NCI-H1436 treated with DMSO at 0.1 percent for 48 hours (cell line): ENCODE results near the gene ZBTB12.

Source experiments
- DNase-seq: peaks from one replicate; lab custom pipeline; 2025; lab: John Stamatoyannopoulos, UW

ZBTB12 gene

DNA sequence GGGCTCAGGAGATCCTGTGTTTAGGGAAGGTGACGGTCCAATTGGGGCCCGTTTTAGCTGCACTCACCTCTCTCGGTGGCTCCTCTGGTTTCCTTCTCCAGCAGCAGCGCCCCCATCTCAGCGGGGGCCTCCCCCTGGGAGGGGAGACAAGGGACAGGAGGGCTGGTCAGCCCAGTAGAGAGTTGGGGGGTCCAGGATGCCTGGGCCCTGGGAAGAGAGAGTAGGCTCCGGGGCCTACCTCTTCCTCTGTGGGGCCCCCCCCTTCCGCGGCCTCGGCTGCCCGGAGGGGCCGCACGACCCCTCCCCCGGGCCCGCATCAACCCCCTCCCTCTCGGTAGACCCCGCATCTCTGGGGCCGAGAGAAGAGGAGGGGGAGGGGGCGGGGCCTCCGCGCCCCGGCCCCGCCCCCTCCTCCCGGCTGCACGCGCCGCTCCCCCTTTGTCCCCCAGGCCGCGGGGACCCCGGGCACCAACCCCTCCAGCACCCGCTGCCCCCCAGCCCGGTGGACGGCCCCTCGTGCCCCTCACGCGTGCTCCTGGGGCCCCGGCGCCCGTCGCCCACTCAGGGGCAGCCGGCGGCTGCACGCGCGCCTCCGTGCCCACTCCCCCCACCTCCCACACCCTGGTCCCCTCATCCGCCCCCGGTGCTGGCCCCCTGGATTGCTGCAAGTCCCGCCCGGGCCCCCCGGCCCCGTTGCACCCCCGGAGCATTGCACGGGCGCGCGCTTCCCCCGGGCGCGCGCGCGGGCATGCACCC is 4.9 kb downstream of the ZBTB12 start:
- no peak for DNase-seq

DNA sequence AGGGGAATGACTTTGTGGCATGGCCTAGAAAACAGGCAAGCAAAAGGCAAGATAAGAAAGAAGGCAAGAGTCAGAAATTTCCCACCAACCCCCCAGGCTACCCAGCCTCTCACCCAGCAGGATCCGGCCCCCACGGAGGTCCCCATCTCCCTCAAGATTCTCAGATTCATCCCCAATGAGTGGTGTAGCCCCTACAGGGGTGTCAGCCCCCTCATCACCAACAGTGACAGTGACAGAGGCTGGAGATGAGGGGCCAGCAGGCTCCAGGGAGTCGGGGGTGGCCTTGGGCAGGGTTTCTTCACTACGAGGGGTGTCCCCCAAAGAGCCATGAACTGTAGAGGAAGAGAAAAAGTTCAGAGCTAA is 5.4 kb downstream of the ZBTB12 start:
- no peak for DNase-seq

GRCh38 chr6:31892821-31893220 is 9.1 kb downstream of the ZBTB12 start:
- no peak for DNase-seq

GRCh38 chr6:31889331-31889972 is 12.4 kb downstream of the ZBTB12 start:
- no peak for DNase-seq

DNA sequence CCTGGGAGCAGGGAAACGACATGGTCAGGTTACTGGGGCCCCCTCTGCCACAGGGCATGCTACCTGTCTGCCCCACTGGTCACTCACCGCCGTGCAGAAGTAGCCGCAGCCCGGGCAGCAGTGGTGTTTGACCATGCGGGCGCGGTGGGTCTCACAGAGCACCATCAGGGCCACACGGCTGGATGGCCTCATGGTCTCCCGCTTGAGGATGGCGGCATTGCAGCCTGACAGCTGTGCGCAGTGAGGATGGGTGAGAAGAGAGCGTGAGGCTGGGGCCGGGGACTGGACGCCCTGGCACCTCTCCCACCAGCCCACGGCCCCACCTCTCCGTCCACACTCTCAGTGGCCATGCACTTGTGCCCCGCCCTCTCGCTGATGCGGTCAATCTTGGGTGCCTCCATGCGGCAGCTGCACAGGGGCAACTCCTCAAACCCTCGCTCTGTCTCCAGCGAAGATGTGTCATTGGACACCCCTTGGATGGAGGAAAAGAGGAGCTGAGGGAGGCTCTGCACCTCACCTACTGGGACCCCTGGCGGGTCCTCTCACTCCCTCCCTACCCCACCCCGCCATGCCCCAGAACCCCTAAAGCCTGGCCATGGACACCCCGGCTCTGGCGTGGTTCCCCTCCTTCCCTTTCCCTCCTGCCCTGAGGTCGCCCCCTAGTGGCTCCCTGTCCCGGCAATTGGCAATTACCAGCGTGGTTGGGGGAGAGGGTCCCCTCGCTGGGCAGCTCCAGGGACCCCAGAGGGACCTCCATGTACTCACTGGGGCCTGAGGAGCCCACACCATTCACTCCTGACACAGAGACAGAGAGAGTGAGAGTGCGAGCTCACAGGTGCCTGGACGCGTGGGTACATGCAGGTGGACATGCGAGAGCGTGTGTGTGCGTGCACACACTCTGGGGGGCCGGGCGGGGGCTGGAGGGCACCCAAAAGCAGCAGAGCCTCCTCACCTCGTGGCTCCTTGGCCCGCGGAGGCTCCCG is 13.3 kb downstream of the ZBTB12 start:
- DNase-seq, result no peak

DNA sequence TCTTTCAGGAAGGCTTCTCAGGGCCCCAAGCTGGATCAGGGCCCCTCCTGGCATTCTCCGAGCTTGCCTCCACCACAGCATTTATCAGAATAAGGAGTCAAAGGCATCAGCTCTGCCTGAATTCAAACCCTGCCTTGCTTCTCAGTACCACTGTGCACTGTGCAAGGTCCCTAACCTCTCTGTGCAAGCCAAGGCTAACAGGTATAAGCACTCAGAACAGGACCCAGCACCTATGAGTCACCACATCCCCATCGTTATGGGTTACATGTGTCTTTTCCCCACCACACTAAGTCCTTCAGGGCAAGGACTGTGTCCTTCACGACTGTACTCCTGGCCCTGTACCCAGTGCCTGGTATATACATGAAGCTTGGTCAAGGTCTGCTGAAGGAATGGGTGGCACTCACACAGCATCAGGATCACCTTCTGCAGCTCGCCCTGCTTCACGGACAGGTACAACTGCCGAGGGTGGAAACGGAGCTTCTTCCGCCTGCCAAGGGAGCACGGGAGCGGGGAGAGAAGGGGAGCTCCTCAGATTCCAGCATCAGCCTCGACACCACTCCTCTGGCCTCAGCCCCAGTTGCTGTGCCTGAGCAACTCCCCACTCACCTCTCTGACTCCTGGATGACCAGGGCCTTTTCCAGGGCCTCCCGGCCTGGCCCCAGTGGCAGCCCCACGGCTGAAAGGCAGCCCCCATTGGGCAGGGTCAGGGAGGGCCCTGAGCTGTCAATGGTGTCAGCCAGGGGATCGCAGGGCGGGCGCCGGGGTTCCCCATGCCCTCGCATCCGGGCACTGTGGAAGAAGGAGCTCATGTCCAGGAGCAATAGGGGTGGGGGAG is 14.5 kb downstream of the ZBTB12 start:
- no peak for DNase-seq

DNA sequence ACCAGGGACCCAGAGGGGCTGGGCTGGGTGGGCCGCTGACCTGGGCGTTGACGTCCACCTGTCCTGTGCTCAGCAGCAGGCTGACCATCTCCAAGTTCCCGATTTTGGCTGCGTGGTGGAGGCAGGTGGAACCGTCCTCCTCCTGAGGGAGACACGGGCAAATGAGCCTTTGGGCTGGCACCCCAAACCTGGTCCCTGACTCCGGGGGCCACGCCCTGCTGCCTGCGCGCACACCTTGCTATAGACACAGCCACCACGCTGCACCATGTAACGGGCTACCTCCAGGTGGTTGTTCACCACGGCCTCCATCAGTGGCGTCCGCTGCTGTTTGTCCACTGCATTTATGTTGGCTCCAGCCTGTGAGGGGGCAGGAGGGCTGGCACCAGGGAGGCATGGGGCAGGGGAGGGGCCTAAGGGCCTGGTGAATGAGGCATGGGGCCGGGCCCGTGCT is 15.3 kb downstream of the ZBTB12 start:
- no peak for DNase-seq

DNA sequence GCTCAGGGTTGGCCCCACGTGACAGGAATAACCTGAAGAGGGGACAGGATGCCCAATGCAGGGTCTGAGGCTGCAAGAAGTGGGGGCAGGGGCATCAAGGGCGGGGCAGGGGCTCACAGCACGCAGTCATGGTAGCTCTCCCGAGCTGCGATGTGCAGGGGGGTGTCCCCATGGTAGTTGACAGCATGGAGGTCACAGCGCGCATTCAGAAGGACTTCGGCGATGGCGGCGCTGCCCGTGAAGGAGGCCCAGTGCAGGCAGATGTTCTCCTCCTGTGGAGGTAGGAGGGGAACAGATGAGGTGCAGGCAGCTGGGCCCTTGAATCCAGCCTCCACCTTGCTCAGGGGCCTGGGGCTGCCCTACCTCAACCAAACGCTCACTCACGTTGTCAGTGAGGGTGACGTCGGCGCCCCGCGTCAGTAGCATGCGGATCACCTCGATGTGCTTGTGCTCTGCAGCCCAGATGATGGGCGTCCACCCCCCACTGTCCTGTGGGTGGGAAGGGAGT is 17.3 kb downstream of the ZBTB12 start:
- DNase-seq, result no peak

- no peak for DNase-seq
Observed at GRCh38 chr6:31883676-31884075, 18.2 kb downstream of the ZBTB12 start.

DNA sequence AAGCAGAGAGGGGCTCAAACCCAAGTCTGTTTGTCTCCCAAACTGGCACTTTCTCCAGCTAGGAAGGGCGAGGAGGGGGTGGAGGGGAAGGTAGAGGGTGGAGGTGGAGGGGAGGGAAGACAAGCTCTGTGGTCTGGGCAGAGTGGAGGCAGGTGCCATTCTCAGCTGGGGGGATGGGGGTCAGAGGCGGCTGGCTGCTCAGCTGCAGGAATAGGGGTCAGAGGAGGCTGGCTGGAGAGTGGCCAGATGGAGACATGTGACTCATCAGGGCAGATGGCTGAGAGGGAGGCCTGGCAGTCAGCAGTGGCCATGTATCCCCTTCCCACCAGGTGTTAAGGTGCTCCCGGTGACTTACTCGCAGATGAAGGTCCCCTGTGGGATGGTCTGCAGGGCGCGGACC is 19.5 kb downstream of the ZBTB12 start:
- DNase-seq, result no peak

DNA sequence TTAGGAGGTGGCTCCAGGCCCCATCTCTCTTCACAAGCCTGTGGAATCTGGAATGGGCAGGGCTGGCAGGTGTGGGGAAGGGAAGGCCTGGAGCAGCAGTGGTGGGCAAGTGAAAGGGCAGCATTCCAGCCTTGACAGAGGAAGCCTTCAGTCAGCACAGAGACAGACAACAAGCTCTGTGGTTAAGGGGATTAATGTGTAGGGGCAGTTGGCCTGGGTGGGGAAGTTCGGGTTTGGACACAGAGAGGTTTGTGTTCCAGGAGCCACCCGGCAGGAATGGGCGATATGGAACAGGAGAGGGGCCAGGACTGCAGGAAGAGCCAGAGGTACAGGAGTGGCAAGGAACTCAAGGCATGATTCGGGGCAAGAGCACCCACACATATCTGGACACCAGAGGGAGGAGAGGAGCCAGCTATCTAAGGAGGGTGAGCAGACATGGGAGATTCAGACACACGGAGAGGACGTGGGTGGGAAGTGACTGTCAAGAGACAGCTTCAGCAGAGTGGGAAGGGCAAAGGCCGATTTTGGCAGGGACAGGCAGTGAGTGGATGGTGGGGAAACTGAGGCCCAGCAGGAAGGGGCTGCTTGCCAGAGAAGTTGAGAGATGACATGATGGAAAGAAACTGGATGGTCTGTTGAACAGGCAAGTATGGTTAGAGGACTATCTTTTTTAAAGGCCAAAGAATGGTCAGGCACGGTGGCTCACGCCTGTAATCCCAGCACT is 20.6 kb downstream of the ZBTB12 start:
- no peak for DNase-seq

DNA sequence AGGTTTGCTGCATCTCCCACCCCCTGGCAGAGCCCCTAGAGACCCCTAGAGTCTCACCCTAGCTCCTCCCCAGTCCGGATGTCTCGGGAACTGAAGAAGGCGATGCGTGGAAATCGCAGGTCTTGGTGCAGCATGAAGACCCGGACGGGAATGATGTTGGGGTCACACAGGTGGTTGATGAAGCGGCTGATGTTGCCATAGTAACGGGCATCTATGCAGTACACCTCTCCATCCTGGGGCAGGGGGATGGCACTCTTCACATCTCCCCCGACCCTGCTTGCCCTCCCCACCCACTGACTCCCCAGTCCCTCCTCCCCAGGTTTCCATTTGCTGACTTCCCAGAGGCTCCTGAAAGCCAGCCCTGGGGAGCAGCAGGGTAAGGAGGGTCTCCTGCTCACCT is 21.3 kb downstream of the ZBTB12 start:
- DNase-seq, result no peak

DNA sequence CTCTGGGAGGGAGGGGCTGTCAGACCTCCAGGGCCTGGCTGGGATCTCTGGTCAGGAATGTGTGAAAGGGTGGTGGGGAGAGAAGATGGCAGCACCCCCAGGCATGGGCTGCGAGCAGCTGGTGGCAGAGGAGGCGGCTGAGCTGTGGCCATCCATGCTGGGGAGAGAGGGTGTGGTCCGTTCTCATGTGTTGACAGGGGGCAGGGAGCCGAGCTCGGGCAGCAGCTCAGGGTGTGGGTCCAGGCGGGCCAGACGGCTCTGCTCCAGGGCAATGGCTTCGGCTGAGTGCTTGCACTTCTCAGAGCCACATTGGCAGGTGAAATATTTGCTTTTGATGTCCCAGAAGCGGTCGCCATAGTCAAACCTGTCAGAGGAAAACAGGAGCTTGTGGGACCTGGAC is 22.0 kb downstream of the ZBTB12 start:
- no peak for DNase-seq

DNA sequence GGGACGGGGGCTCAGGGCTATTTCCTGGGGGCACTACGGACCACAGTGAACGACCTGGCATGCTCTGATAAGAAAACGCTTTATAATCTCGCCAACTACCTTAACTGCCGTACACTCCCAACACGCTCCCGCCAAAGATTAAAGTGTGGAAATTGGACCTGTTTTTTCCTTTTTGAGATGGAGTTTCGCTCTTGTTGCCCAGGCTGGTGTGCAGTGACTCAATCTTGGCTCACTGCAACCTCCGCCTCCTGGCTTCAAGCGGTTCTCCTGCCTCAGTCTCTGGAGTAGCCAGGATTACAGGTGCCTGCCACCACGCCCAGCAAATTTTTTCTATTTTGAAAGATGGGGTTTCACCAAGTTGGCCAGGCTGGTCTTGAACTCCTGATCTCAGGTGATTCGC is 22.7 kb downstream of the ZBTB12 start:
- DNase-seq, result no peak

- no peak for DNase-seq
Observed at GRCh38 chr6:31878726-31879125, 23.2 kb downstream of the ZBTB12 start, which contains the start of gene SLC44A4. SLC44A4 (minus strand) TSS chr6:31878997; CDS start chr6:31878980, 17 bp downstream.

GRCh38 chr6:31878222-31878621 is 23.7 kb downstream of the ZBTB12 start:
- no peak for DNase-seq

DNA sequence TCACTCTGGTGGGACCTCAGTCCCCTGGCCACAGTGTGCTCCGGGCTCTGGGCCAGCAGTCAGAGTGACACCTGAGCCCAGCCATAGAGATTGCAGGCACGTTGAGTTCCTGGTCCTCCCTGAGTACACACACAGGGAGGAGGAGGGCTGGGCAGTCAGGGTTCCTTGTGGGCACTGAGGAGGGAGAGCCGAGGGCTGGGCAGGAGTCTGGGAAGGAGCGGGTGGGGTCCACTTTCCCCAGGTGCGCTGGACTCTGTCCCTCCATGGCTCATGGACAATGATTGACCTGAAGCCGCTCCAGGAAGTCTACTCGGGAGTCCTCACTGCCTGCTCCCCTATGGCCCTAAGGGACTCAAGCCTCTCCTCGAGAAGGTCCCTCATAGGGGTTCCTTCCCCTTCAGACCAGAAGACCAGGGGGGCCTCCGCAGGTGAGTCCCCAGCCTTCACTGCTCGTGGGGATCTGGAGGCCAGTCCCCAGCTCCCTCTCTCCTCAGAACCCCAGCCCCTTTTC is 24.2 kb downstream of the ZBTB12 start:
- DNase-seq, result no peak

DNA sequence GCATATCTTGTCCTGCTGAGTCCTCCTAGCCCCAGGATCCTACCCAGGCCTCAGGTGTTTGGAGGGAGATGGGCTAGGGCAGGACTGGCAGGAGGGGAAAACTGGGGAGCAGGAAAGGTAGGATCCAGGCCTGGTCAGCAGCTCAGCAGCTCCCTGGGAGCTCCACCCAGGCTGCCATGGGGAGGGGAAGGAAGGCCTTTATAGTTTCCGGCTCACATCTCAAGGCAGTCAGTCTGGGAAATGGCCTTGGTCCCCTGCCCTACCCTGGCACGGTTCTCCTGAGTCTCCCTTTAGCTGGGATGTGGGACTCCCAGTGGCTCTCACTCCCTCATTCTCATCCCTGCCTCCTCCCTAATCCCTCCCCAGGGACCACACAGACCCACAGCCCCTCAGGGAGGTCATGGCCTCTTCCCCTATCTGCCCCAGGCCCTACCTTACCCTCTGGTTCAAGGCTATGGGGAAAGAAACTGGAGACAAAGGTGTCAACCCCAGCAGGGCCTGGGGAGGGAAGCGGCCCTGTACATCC is 24.7 kb downstream of the ZBTB12 start:
- DNase-seq, result no peak

- no peak for DNase-seq
Observed at GRCh38 chr6:31876357-31876756, 25.5 kb downstream of the ZBTB12 start.

- DNase-seq, result no peak
Observed at GRCh38 chr6:31875877-31876276, 26.0 kb downstream of the ZBTB12 start.
